ENCODE data around the gene WWOX. TPM values are rescaled to one million over a fixed set of nuclear protein-coding genes. Genes with fewer than 3 reads are reported as not detected.

Gene WWOX
- polyA plus RNA-seq, 2 of the 4 experiments (the other 2 are of a cell fraction), result 16.0 to 17.2 TPM

DNA sequence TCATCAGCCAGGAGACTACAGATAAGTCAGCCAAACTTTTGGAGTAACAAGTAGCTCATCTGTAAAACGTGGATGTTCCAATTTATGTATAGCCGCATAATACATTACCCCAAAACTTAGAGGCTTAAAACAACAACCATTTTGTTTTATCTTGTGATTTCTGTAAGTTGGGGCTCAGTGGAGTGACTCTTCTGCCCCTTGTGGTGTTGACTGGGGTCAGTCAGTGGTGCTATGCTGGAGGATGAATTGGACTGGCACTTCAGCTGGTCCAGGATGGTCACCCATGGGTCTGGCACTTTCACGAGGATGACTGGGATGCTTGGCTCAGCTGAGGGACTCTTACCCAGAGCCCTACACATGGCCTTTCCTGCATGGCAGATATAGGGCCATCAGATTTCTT lies 172.5 kb downstream of the WWOX start:
- no peak for ATAC-seq
- no peaks in the 10 kb centered on the region for H3K4me1 ChIP-seq
- ChIA-PET POLR2A (no interaction called here), CTCF (no interaction called here)
- no peak overlapping the region for H3K27ac ChIP-seq
- no peak for TF ChIP-seq EHMT2 (IDR thresholded peaks at IDR 0.05; ENCODE audit: low read depth)
- no peak for TF ChIP-seq RFX5 (IDR thresholded peaks at IDR 0.05)
- TF ChIP-seq, protein P1, sequence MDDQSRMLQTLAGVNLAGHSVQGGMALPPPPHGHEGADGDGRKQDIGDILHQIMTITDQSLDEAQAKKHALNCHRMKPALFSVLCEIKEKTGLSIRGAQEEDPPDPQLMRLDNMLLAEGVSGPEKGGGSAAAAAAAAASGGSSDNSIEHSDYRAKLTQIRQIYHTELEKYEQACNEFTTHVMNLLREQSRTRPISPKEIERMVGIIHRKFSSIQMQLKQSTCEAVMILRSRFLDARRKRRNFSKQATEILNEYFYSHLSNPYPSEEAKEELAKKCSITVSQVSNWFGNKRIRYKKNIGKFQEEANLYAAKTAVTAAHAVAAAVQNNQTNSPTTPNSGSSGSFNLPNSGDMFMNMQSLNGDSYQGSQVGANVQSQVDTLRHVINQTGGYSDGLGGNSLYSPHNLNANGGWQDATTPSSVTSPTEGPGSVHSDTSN (IDR thresholded peaks at IDR 0.05), result no peak
- no peak for TF ChIP-seq RAD21 (conservative IDR thresholded peaks at IDR 0.05 in 1 of 2, IDR thresholded peaks at IDR 0.05 in 1 of 2)
- no peak for TF ChIP-seq TP53 (CRISPR knock-in tag; IDR thresholded peaks at IDR 0.05)
- no peak for TF ChIP-seq FOXS1 (CRISPR knock-in tag; IDR thresholded peaks at IDR 0.05)
- TF ChIP-seq, protein P2, sequence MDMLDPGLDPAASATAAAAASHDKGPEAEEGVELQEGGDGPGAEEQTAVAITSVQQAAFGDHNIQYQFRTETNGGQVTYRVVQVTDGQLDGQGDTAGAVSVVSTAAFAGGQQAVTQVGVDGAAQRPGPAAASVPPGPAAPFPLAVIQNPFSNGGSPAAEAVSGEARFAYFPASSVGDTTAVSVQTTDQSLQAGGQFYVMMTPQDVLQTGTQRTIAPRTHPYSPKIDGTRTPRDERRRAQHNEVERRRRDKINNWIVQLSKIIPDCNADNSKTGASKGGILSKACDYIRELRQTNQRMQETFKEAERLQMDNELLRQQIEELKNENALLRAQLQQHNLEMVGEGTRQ (IDR thresholded peaks at IDR 0.05), result no peak
- no peak for TF ChIP-seq RARB (CRISPR knock-in tag; IDR thresholded peaks at IDR 0.05)
- TF ChIP-seq CBX8 (IDR thresholded peaks at IDR 0.05), result no peak
- no peak for TF ChIP-seq POLR2AphosphoS2 (conservative IDR thresholded peaks at IDR 0.05; ENCODE audit: low read length)
- H3K4me3 ChIP-seq, result no peak overlapping the region
- WGBS (ENCODE audit: missing lambda C conversion rate), result 70% methylated on average over 3 of the region's 3 CpGs
- no peaks in the 10 kb centered on the region for H3K9me3 ChIP-seq
- no peak overlapping the region for H3K4me2 ChIP-seq
- no peak for DNase-seq (ENCODE audit: low read depth in 1 of 2, low spot score in 1 of 2)
- FAIRE-seq, result no peak

DNA sequence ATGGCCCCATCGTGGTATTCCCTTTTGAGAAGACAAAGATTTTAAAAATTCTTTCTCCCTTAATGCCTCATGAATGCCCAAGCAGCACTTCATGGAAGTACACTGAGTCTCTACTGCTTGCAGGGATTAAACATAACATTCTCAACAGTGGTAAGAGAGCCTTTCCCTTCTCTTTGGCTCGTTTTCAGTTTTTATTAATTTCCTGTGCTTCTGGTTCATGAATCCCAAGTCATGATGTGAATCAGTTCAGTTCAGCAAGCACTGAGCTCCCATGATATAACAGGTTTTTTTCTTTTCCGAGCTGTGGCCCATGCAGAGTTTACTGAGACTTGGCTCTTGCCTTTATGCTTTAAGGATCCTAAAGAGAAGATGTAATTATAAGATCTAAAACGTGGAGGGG lies 175.3 kb downstream of the WWOX start:
- Histone ChIP-seq H3K27ac (no peak overlapping the region), H3K4me3 (no peak overlapping the region), H3K4me1 (no peaks in the 10 kb centered on the region), H3K4me2 (no peak overlapping the region), H3K9me3 (no peaks in the 10 kb centered on the region)
- ChIA-PET POLR2A (no interaction called here), CTCF (no interaction called here)
- 30% methylated on average over 4 of the region's 4 CpGs for WGBS (ENCODE audit: missing lambda C conversion rate)
- TF ChIP-seq CBX2 (IDR thresholded peaks at IDR 0.05; ENCODE audit: borderline replicate concordance, low read depth) (no peak), EP300 (IDR thresholded peaks at IDR 0.05) (no peak), KDM5A (IDR thresholded peaks at IDR 0.05) (no peak), MAFK (IDR thresholded peaks at IDR 0.05; ENCODE audit: partially characterized antibody) (no peak), EHMT2 (IDR thresholded peaks at IDR 0.05; ENCODE audit: low read depth) (no peak), KDM1A (IDR thresholded peaks at IDR 0.05; ENCODE audit: low read depth) (no peak), CHD4 (IDR thresholded peaks at IDR 0.05; ENCODE audit: borderline replicate concordance) (no peak), HDAC2 (IDR thresholded peaks at IDR 0.05) (no peak)
- TF ChIP-seq, protein P3, sequence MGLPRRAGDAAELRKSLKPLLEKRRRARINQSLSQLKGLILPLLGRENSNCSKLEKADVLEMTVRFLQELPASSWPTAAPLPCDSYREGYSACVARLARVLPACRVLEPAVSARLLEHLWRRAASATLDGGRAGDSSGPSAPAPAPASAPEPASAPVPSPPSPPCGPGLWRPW (IDR thresholded peaks at IDR 0.05), result no peak
- no peak for FAIRE-seq
- no peak for DNase-seq (ENCODE audit: low read depth in 1 of 2, low spot score in 1 of 2)
- ATAC-seq, result no peak

- Histone ChIP-seq H3K9me3 (no peaks in the 10 kb centered on the region), H3K27ac (no peak overlapping the region), H3K4me1 (no peaks in the 10 kb centered on the region), H3K4me3 (no peak overlapping the region), H3K4me2 (no peak overlapping the region)
- DNase-seq (ENCODE audit: low read depth in 1 of 2, low spot score in 1 of 2) (no peak), FAIRE-seq (no peak), ATAC-seq (no peak)
- ChIA-PET POLR2A (no interaction called here), CTCF (no interaction called here)
- TF ChIP-seq EP300 (IDR thresholded peaks at IDR 0.05) (no peak), HDAC2 (IDR thresholded peaks at IDR 0.05) (no peak), HOXB5 (CRISPR knock-in tag; IDR thresholded peaks at IDR 0.05) (no peak), BCL3 (IDR thresholded peaks at IDR 0.05) (no peak)
- 87% methylated on average over 5 of the region's 5 CpGs for WGBS (ENCODE audit: missing lambda C conversion rate)
Observed at GRCh38 chr16:78275420-78275819, 176.0 kb downstream of the WWOX start.
